HG03139 (cell line): ENCODE measurements around the gene RMND5B.
"Not testable (repeated sequence)": the region's sequence is repeated elsewhere in the genome, so short reads cannot be mapped to it uniquely, and the experiment has no call there.

Experiments
- ATAC-seq: cut with Tn5 transposase; IDR thresholded peaks from one replicate; pipeline ENCODE4 v1.9.1; 2021; ENCODE audit not compliant: unreplicated experiment

Gene RMND5B, protein sequence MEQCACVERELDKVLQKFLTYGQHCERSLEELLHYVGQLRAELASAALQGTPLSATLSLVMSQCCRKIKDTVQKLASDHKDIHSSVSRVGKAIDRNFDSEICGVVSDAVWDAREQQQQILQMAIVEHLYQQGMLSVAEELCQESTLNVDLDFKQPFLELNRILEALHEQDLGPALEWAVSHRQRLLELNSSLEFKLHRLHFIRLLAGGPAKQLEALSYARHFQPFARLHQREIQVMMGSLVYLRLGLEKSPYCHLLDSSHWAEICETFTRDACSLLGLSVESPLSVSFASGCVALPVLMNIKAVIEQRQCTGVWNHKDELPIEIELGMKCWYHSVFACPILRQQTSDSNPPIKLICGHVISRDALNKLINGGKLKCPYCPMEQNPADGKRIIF

DNA sequence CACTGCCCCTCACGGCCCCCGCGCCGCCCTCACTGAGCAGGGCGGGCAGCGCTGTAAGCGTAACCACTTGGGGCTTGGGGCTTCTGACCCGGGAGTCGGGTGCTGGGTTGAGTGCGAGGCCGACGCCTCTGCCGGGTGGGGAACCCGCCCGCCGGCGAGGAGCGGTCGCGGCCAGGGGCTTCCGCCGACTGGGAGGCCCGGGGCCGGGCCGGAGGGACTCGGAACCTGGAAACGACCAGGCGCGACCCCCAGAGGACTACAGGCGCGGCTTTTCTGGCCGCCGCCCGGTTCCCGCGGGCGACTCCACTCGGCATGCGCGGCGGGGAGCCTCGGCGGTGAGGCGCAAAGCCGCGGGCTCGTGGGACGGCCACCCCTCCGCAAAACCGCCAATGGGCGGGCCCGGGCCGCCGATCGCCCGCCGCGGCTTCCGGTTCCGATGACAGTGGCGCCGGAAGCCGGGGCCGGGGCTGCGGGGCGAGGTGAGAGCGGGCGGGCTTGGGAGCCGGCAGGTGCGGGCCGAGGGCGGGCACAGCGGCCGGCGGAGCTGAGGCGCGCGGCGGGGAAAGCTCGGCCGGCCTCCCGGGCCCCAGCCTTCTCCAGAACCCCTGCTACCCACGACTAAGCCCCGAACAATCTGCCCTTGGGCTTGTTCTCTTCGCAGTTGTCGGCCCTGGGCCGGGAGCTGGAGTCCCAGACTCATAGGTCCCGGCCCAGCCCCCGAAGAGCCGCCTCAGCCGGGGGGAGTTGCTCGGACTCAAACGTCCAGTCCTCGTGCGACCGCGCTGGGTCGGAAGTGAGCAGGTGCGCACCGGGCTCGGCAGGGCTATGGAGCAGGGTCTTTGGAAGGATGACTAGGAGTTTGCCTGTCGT lies at the start of gene RMND5B:
TSS of gene RMND5B (plus strand) at position 439 of the 870 bp plus-strand sequence. CDS start 7,106 bp downstream, outside the sequence.
- peak; percentile 74 for ATAC-seq

DNA sequence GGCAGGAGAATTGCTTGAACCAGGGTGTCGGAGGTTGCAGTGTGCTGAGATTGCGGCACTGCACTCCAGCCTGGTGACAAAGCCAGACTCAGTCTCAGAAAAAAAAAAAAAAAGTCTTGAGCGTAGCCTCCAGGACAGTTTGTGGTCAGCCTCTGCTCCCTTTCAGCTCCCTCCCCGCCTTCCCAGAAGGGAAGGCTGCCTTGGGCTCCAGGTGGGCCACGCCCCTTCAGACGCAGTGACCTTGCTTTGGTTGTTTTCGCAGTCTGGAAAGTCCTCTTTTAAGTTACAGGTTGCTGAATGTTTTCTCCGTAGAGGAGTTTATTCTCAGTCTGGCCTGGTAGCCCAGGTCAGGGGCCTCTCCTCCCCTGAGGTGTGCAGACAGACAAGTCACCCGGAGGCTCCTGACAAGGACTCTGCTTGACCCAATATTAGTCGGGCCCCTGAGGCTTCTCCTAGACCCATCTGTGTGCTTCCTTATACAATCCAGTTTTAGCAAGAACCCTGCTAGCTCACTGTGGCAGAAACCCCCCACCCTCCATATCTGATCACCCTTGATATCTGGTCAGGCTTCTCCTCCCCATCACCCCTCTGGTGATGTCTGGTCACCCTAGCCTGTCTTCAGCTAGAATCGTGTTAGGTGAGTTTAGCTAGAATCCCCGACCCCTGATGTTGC lies 49.1 kb upstream of the RMND5B start:
- no peak for ATAC-seq

DNA sequence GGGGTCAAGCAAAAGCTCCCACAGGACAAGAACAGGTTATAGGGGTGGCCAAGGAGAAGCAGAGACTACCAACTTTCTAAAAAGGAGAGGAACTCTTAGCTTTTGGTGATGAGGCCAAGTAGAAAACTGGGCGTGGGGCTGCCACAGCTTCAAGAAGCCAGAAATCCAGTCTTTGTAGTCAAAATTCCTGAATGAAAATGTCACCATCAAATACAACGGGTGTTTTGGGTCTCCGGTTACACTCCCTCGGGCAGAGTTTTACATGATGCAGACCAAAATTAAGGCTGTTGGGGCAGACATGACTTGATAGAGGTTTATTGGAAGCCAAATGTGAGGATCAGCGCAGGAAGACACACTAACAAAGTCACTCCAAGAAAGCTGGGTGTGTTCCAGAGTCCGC lies 46.9 kb upstream of the RMND5B start:
- no peak for ATAC-seq

DNA sequence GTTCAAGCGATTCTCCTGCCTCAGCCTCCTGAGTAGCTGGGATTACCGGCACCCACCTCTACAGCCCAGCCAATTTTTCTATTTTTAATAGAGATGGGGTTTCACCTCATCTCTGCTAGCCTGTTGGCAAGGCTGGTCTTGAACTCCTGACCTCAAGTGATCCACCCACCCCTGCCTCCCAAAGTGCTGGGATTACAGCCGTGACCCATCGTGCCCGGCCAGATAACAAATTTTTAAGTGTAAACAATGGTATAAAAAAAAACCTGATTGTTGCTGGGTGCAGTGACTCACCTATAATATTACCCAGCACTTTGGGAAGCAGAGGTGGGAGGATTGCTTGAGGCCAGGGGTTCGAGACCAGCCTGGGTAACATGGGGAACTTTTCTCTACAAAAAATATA lies 45.5 kb upstream of the RMND5B start:
- ATAC-seq: no peak

DNA sequence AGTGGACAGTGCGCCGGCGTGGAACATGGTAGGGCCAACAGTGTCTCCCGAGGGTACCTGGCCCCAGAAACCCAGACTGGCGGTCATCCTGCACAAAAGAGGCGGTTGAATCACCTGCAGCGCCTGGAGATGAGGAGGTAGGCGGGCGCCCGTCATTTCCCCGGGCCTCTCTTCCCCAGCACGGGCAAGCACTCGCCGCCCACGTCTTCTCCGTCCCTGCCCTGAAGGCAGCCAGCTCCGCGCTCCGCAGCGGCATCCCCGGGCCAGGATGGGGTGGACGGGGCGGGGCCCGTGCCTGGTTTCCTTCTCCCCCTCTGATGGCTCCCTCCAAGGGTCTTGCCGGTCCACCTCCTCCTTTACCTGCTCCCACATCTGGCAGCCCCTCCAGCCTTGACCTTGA lies 44.5 kb upstream of the RMND5B start:
- no peak for ATAC-seq

DNA sequence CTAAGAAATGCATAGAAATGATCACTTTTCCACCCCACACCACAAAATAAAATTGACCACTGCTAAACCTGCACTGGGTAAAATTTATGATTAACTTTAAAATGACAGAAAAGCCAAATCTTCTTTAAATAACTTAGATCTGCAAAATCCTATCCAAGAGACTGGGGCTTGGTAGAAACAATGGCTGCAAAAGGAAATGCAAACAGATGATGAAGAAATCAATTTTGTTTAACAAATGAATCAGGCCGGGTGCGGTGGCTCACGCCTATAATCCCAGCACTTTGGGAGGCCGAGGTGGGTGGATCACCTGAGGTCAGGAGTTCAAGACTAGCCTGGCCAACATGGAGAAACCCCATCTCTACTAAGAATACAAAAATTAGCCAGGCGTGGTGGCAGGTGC lies 43.6 kb upstream of the RMND5B start:
- not testable (repeated sequence) for ATAC-seq

DNA sequence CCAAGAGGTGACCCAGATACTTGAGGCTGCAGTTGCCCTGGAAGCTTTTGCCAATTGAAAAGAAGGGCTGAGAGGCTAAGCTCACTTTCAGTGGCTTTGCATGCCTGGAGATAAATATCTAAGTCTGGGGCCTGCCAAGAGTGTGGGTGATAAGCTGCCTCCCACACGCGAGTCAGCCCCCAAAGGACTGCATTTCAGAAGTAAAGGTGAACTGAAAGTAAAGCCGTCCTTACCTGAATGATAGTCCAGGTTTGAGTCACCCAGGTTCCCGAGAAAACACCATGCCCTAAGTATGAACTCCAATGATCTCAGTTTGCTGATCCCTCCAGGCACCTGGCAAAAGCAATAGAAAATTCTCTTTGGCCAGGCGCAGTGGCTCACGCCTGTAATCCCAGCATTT lies 40.0 kb upstream of the RMND5B start:
- no peak for ATAC-seq

DNA sequence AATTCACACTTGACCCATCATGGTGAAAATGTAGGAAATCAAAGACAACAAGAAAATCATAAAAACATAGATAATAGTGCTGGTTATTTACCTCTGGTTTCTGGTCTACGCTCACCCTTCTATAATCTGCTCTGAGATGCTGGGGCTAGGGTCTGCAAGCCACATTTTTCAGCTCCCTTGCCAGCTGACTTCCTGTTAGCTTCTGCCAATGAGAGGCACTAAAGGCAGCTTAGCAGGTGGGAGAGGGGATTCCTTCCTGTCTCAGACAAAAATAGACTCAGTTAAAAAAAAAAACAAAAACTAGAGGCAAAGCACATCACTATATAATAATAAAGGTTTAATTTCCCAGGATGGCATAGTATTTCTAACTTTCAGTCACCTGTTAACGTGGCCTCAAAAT lies 37.7 kb upstream of the RMND5B start:
- no peak for ATAC-seq

DNA sequence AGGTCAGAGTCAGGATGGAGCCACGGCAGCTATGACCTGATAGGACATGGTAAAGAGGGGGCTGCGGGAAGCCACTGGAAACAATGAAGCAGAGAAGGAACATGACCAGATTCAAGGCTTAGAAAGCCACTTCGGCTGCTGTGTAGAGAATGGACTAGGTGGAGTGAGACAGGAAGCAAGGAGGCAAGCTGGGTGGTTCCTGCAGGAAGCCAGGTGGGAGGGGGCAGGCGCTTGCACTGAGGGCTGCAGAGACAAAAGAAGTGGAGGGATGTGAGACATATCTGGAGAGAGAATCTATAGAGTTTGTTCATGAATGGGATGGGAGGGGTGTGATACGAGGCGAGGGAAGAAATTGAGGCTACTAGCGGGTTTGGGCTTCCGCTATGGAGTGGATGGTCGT lies 36.5 kb upstream of the RMND5B start:
- no peak for ATAC-seq

DNA sequence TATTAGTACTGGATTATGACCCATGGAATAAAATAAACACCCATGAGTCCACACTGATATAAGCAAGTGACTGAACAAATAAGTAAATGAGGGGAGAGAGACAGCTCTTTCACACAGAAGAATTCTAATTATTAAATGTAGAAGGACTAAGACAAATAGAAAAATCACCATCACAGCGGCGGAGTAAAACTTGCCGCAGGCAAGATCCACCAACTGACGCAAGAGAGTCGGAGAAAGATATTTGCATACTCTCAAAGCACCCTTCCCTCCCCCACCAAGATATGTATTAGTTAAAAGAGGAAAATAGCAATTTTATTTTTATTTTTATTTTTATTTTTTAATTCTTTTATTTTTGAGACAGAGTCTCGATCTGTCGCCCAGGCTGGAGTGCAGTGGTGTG lies 32.1 kb upstream of the RMND5B start:
- no peak for ATAC-seq

DNA sequence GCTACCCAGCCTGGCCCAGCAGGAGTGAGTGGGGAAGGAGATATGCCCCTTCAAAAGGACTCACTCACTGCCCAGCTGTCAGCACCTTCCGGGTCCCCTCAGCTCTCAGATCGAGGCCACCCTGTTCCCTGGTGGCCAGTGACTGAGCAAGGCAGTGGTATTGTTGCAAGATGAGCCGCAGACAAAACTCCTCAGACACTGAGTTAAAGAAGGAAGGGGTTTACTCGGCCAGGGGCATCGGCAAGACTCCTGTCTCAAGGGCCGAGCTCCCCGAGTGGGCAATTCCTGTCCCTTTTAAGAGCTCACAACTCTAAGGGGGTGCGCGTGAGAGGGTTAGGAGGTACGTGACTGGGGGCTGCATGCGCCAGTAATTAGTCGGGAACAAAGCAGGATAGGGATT lies 27.2 kb upstream of the RMND5B start:
- no peak for ATAC-seq

DNA sequence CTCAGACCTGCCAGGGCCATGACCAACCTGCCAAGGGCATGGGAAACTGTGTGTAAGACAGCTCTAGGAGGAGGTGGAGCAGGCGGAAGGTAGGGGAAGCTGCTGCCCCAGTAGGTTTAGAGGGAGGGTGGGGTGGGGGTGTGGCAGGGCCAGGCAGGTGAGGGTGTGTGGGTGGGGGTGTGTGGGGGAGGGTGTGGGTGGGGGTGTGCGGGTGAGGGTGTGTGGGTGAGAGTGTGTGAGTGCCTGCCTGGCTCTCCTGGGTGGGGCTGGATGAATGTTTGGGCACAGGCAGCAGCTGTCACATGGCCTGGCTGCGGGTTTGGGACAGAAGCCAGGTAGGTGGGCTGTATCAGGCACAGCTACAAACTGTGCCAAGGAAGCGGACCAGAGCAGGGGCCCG lies 26.3 kb upstream of the RMND5B start:
- ATAC-seq: no peak

DNA sequence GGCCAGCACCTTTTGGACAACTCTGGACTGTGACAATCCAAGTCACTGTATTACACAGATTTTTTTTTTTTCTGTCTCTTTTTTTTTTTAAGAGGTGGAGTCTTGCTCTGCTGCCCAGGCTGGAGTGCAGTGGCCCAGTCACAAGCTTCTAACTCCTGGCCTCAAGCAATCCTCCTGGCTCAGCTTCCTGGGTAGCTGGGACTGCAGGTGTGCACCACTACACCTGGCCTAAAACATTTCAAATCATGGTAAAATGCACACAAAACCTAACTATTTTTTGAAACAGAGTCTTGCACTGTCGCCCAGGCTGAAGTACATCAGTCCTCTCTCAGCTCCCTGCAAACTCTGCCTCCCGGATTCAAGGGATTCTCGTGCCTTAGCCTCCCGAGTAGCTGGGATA lies 24.7 kb upstream of the RMND5B start:
- no peak for ATAC-seq

DNA sequence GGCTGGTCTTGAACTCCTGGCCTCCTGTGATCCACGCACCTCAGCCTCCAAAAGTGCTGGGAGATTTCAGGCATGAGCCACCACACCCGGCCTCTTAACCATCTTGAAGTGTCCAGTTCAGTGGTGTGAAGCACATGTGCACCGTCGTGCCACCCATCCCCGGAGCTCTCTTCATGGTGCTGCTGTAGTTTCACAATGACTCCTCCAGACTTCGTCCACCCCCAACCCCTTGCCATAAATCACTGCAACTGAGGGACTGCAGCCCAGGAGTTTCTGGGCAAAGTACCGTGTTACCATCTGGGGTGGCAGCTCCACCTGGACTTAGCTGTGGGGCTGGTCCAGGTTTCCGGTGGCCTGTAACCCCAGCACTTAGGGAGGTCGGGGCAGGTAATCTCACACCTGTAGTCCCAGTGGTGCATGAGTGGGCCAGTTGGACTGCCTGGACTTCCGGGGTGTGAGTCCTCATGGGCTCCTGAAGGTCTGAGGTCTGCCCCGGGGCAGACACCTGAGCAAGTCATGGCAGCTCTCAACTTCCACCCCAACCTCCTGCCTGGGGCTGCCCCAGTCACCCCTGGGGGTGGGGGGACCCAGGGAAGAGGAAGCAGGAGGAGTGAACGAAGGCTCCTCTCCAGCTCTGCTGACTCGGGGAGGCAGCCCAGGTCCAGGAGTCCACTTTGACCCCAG lies 24.1 kb upstream of the RMND5B start:
- no peak for ATAC-seq

DNA sequence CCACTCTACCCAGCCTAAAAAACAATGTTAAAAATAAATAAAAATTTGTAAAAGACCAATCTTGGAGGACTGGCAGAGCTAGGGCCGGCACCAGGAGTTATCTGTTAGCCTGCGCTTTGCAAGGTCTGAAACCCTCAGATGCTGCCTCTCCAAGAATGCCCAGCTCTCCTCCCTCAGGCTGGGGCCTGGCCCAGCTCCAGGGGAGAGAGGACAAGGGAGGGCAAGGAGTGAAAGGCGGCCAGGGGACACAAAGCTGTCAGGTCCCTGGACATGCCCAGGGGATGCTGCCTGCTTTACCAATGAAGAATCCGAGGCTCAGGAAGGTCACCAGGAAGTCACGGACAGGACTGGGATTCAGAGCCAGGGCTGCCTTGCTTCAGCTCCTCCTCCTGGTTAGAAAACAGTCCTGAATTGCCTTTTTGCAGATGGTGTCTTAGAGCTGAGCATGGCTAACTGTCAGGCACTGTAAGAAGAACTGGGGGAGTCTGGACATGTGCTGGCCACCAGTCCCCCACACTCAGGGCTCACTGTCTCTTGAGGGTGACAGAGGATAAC lies 23.0 kb upstream of the RMND5B start:
- ATAC-seq: no peak

DNA sequence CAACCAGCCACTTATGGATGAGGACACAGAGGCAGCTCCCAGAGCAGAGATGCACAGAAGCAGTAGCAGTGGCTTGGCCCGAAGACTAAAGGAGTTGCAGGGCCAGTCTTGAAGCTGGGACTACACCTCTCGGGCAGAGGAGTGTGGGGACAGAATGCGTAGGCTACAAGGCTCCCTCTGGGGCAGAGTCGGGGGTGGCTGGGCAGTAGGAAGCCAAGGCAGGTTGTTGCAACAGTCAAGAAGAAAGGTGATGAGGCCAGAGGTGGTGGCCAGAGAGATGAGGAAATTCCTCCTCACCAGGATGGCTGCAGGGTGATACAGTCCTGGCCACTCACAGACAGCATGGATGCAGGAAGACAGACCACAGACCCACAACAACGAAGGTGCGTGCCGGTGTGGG lies 22.4 kb upstream of the RMND5B start:
- no peak for ATAC-seq

DNA sequence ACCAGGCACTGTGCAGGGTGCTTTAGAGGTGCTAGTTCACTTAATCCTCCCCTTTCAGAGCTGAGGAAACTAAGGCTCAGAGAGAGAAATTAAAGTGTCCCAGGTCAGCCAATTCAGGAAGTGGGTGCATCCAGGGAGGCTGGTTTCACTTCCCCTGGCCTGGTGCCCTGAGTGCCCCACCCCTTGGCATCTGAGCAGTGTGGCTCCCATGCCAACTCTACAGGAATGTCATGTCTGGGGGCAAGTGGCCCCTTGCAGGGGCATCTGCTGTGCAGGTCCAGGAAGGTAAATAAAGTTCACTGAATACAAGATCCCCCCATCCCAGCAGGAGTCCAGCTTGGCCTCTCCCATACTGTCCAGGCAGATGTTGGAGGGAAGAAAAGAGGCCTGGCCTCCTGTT lies 21.8 kb upstream of the RMND5B start:
- no peak for ATAC-seq

DNA sequence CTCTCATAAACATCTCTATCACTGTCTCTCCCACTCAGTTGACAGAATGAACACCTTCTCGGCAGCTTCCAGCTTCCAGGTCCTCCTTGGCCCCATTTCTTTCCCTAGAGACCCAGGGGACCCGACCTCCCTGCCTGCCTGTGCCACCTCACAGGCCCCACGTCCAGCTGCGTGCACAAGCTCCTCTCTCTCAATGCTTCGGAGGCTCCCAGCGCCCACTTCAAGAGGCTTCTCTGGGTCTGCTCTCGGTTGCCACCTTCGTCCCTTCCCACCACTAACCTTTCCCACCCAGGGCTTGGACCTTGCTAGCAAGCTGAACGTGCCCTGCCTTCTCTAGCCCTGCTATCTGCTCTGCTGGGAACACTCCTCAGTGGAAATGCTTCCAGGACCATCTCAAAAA lies 20.3 kb upstream of the RMND5B start:
- ATAC-seq: no peak

DNA sequence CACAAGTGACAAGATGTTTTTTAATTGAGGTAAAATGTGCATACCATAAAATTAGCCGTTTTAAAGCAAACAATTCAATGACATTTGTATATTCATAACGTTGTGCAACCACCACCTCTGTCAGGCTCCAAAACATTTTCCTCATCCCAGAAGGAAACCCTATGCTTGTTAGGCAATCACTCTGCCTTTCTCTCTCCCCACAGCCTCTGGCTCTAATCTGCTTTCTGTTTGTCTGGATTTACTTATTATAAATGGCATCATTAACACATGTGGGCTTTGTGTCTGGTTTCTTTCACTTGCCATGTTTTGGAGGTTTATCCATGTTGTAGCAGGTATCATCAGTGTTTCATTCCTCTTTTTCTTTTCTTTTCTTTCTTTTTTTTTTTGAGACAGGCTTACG lies 18.9 kb upstream of the RMND5B start:
- no peak for ATAC-seq

DNA sequence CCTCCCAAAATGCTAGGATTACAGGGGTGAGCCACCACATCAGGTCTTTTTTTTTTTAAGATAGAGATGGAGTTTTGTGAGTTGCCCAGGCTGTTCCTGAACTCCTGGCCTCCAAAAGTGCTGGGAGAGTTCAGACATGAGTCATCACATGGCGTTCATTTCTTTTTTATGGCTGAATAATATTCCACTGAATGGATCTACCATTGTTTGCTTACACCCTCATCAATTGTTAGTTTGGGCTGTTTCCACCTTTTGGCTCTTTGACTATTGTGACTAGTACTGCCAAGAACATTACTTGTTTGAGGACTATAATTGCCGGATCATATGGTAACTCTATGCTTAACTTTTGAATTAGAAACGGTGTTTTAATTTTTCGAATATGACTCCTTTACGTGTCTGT lies 18.3 kb upstream of the RMND5B start:
- no peak for ATAC-seq
